Subcutaneous abdominal adipose tissue (tissue), 5 donors: Measurements from ENCODE around the gene C11orf97.

Experiments used
- H3K27ac ChIP-seq: one replicate; pipeline ENCODE4 v1.7.0; 2013; ENCODE audit warnings: low read depth, mild to moderate bottlenecking, inconsistent platforms, low read length, moderate library complexity
- H3K27me3 ChIP-seq, 5 donors: one replicate each; pipeline ENCODE4 v1.7.0; 2013; ENCODE audit warnings: low read length in 5 of 5, inconsistent platforms in 1 of 5; ENCODE audit not compliant: control insufficient read depth in 5 of 5, insufficient read depth in 4 of 5
- H3K36me3 ChIP-seq, 5 donors: one replicate each; pipeline ENCODE4 v1.7.0; 2013; ENCODE audit warnings: low read length in 5 of 5; ENCODE audit not compliant: control insufficient read depth in 5 of 5, insufficient read depth in 5 of 5
- H3K4me1 ChIP-seq, 5 donors: one replicate each; pipeline ENCODE4 v1.7.0; 2013; ENCODE audit warnings: low read length in 5 of 5, mild to moderate bottlenecking in 3 of 5, moderate library complexity in 1 of 5; ENCODE audit not compliant: control insufficient read depth in 5 of 5, insufficient read depth in 5 of 5
- H3K4me3 ChIP-seq, 5 donors: one replicate each; pipeline ENCODE4 v1.7.0; 2013; ENCODE audit warnings: low read length in 5 of 5, low read depth in 1 of 5
- H3K9ac ChIP-seq, 5 donors: one replicate each; pipeline ENCODE4 v1.7.0; 2013; ENCODE audit warnings: low read length in 5 of 5, mild to moderate bottlenecking in 4 of 5, moderate library complexity in 3 of 5
- H3K9me3 ChIP-seq, 5 donors: one replicate each; pipeline ENCODE4 v1.7.0; 2013; ENCODE audit warnings: low read length in 5 of 5; ENCODE audit not compliant: control insufficient read depth in 5 of 5
- donor health status: healthy.
- donor health status: healthy.
- donor health status: healthy.
- donor health status: healthy.
- donor health status: healthy.

The C11orf97 gene

GRCh38 chr11:94539420-94539819, 27.2 kb downstream of the C11orf97 start:
- no peaks in the 10 kb centered on the region for H3K9me3 ChIP-seq
- H3K27ac ChIP-seq = no peak overlapping the region
- no peak overlapping the region for H3K4me3 ChIP-seq
- H3K27me3 ChIP-seq = no peaks in the 10 kb centered on the region
- no peaks in the 10 kb centered on the region for H3K36me3 ChIP-seq
- no peak overlapping the region for H3K9ac ChIP-seq
- peaks cover 0 to 24% (median 19%) of the 10 kb centered on the region in 5 donors for H3K4me1 ChIP-seq

GRCh38 chr11:94543695-94544645, 31.7 kb downstream of the C11orf97 start, which contains the start of gene FUT4:
Gene FUT4, plus strand, starts transcription at chr11:94543921. Its CDS starts 213 bp downstream, at chr11:94544134.
- peak within 1 kb of the TSS; percentile 93 for H3K27ac ChIP-seq
- H3K9me3 ChIP-seq = no peaks in the 10 kb centered on the region
- peak within 1 kb of the TSS; percentile 59 to 85 (median 76) for H3K4me3 ChIP-seq
- H3K4me1 ChIP-seq = peaks cover 0 to 48% (median 43%) of the 10 kb centered on the region in 5 donors
- H3K27me3 ChIP-seq = no peaks in the 10 kb centered on the region
- peak within 1 kb of the TSS in 4 of 5 donors; percentile 81 to 91 (median 90) for H3K9ac ChIP-seq
- H3K36me3 ChIP-seq = peaks cover 0 to 4% (median 0%) of the 10 kb centered on the region in 5 donors

DNA sequence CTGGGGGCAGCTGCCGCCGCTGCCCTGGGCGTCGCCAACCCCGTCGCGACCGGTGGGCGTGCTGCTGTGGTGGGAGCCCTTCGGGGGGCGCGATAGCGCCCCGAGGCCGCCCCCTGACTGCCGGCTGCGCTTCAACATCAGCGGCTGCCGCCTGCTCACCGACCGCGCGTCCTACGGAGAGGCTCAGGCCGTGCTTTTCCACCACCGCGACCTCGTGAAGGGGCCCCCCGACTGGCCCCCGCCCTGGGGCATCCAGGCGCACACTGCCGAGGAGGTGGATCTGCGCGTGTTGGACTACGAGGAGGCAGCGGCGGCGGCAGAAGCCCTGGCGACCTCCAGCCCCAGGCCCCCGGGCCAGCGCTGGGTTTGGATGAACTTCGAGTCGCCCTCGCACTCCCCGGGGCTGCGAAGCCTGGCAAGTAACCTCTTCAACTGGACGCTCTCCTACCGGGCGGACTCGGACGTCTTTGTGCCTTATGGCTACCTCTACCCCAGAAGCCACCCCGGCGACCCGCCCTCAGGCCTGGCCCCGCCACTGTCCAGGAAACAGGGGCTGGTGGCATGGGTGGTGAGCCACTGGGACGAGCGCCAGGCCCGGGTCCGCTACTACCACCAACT, 32.5 kb downstream of the C11orf97 start:
- Histone ChIP-seq H3K9me3 (no peaks in the 10 kb centered on the region), H3K9ac (peak overlapping the region in 4 of 5 donors; percentile 59 to 90 (median 78)), H3K27me3 (no peaks in the 10 kb centered on the region), H3K27ac (peak overlapping the region; percentile 93), H3K36me3 (peaks cover 0 to 4% (median 0%) of the 10 kb centered on the region in 5 donors), H3K4me3 (peak overlapping the region in 4 of 5 donors; percentile 72 to 85 (median 80)), H3K4me1 (peaks cover 0 to 48% (median 46%) of the 10 kb centered on the region in 5 donors)

GRCh38 chr11:94545264-94546161, 33.3 kb downstream of the C11orf97 start:
- no peaks in the 10 kb centered on the region for H3K27me3 ChIP-seq
- peaks cover 0 to 53% (median 46%) of the 10 kb centered on the region in 5 donors for H3K4me1 ChIP-seq
- H3K27ac ChIP-seq = no peak overlapping the region
- H3K36me3 ChIP-seq = peaks cover 0 to 4% (median 0%) of the 10 kb centered on the region in 5 donors
- H3K9me3 ChIP-seq = no peaks in the 10 kb centered on the region
- peak overlapping the region; percentile 61 to 85 (median 76) for H3K4me3 ChIP-seq
- H3K9ac ChIP-seq = peak overlapping the region in 4 of 5 donors; percentile 59 to 90 (median 78)

DNA sequence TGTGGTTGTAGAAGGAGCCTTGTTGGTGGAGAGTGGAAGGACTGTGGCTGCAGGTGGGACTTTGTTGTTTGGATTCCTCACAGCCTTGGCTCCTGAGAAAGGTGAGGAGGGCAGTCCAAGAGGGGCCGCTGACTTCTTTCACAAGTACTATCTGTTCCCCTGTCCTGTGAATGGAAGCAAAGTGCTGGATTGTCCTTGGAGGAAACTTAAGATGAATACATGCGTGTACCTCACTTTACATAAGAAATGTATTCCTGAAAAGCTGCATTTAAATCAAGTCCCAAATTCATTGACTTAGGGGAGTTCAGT, 33.9 kb downstream of the C11orf97 start:
- no peaks in the 10 kb centered on the region for H3K9me3 ChIP-seq
- peak overlapping the region; percentile 61 to 85 (median 76) for H3K4me3 ChIP-seq
- H3K27me3 ChIP-seq = no peaks in the 10 kb centered on the region
- peaks cover 0 to 53% (median 46%) of the 10 kb centered on the region in 5 donors for H3K4me1 ChIP-seq
- H3K27ac ChIP-seq = no peak overlapping the region
- peaks cover 0 to 4% (median 0%) of the 10 kb centered on the region in 5 donors for H3K36me3 ChIP-seq
- H3K9ac ChIP-seq = peak overlapping the region in 4 of 5 donors; percentile 39 to 81 (median 54)

GRCh38 chr11:94546886-94547285, 34.6 kb downstream of the C11orf97 start:
- Histone ChIP-seq H3K27me3 (no peaks in the 10 kb centered on the region), H3K27ac (no peak overlapping the region), H3K4me1 (peaks cover 0 to 53% (median 46%) of the 10 kb centered on the region in 5 donors), H3K36me3 (peaks cover 0 to 4% (median 0%) of the 10 kb centered on the region in 5 donors), H3K4me3 (peak overlapping the region in 3 of 5 donors; percentile 10 to 85 (median 14)), H3K9ac (peak overlapping the region in 1 of 5 donors; percentile 41), H3K9me3 (no peaks in the 10 kb centered on the region)

GRCh38 chr11:94549146-94549545, 36.9 kb downstream of the C11orf97 start:
- Histone ChIP-seq H3K9ac (no peak overlapping the region), H3K27ac (no peak overlapping the region), H3K4me1 (peaks cover 0 to 43% (median 40%) of the 10 kb centered on the region in 5 donors), H3K9me3 (no peaks in the 10 kb centered on the region), H3K4me3 (no peak overlapping the region), H3K27me3 (no peaks in the 10 kb centered on the region), H3K36me3 (peaks cover 0 to 4% (median 0%) of the 10 kb centered on the region in 5 donors)

DNA sequence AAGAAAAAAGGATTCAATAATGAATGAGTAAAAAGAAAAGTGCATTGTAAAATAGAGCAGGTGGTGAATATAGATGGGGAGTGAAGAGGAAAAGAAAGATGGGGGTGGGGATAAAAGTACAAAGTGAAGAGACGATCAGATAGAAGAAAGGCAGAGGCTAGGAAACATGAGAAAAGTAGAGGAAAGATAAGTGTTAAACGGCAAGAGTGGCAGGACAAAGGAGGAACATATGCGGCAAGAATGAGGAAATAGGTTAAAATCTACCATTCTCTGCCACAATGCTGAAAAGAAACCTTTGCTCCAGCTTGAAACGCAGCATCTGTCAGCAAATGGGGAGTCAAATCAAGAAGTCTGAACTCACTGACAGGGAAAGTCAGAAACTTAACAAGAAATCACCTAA, 38.3 kb downstream of the C11orf97 start:
- peaks cover 0 to 33% (median 29%) of the 10 kb centered on the region in 5 donors for H3K4me1 ChIP-seq
- no peak overlapping the region for H3K9ac ChIP-seq
- no peak overlapping the region for H3K4me3 ChIP-seq
- peaks cover 0 to 4% (median 0%) of the 10 kb centered on the region in 5 donors for H3K36me3 ChIP-seq
- no peaks in the 10 kb centered on the region for H3K27me3 ChIP-seq
- no peak overlapping the region for H3K27ac ChIP-seq
- no peaks in the 10 kb centered on the region for H3K9me3 ChIP-seq

DNA sequence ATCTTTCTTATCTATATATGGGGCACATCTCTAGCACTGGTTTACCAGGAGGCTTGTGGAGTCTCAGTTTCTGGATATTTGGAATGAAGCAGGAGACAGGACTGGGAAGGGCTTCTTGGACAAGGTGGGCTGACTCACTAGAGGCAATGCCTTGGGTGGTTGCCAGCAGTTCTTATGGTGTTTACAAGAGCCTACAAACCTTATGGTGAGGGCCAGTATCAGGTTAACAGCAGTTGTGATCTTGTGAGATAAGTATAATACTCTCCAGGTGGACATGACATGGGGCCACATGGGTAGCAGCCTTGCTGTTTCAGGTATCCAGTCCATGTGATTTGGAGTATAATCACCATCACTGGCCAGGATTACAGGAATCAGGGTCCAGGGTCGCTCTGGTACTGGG, 41.7 kb downstream of the C11orf97 start:
- Histone ChIP-seq H3K9me3 (no peaks in the 10 kb centered on the region), H3K4me3 (no peak overlapping the region), H3K27ac (no peak overlapping the region), H3K27me3 (no peaks in the 10 kb centered on the region), H3K9ac (no peak overlapping the region), H3K4me1 (peaks cover 0 to 8% (median 4%) of the 10 kb centered on the region in 5 donors), H3K36me3 (no peaks in the 10 kb centered on the region)
